Measurements from ENCODE around the gene GPR68.
"Not testable (repeated sequence)": the region's sequence is repeated elsewhere in the genome, so short reads cannot be mapped to it uniquely, and the experiment has no call there.

GPR68 gene

DNA sequence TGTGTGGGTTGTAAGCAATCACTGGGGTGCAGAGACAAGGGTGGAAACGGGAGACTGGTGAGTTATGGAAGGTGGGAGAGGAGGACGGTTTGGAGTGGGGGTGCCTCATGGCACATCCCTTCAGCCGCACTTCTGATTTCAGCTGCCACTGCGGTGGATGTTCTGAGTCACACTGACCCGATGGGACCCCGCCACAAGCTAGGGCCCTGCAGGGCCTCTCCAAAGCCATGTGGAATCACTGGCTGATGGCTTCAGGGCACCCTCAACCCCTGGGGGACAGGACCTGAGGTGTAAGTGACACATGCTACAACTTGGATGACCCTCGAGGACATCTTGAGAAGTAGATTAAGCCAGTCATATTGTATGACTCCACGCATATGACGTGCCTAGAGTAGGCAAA lies 53.7 kb downstream of the GPR68 start:
- no peak for DNase-seq (ENCODE audit: low read depth in 3 of 3)

- DNase-seq (ENCODE audit: low read depth in 3 of 3): no peak
Observed at GRCh38 chr14:91187271-91187670, 57.2 kb downstream of the GPR68 start.

DNA sequence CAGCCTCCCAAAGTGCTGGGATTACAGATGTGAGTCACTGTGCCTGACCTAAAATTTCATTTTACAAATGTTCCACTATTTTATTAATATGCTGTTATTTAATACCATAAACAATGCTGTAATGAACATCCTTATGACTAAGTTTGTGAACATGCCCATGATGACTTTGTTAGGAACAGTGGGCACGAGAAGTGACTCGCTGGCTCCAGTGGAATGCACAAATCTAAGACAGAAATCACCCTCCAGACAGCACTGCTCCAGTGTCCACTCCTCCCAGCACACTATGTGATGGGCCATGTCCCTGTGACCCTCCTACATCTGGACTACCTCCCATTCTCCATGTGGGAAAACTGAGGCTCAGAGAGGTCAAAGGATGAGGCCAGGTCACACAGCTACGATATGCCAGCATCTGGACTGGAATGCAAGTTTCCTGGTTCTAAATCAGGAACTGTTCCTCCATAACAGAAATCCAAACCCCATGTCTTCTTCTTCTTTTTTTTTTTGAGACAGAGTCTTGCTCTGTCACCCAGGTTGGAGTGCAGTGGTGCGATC lies 57.9 kb downstream of the GPR68 start:
- no peak for DNase-seq (ENCODE audit: low read depth in 3 of 3)

DNA sequence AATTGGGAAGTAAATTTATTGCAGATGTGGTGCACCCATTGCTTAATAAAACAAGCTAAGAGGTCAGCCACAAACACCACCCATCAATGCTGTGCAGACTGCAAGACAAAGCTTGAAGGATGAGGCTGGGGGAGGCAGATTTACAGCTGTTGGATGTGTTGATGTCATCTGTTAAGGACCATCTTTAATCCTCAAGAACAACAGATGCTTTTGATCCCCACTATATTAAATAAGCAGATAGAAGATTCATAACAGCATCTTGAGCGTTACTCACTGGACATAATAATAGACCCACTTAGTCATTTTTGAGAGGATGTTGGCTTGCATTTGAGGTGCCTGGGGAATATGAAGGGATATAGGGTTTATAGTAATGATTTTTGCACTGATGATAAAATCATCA lies 58.8 kb downstream of the GPR68 start:
- no peak for DNase-seq (ENCODE audit: low read depth in 3 of 3)

- no peak for DNase-seq (ENCODE audit: low read depth in 3 of 3)
Observed at GRCh38 chr14:91184559-91184958, 59.9 kb downstream of the GPR68 start.

DNA sequence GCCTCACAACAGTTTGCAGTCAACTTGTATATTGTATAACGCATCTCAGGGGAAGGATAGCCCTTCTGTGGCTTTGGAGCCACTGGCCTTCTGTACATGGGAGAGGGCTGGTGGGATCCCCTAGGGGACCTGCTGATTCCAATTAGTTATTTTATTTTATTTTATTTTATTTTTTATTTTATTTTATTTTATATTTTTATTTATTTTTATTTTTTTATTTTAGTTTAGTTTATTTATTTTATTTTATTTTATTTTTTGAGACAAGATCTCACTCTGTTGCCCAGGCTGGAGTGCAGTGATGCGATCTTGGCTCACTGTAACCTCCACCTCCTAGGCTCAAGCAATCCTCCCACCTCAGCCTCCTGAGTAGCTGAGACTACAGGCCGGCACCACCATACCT lies 61.8 kb downstream of the GPR68 start:
- not testable (repeated sequence) for DNase-seq (ENCODE audit: low read depth in 3 of 3)
